ENCODE data around the gene SV2C.
"Not testable (repeated sequence)": the region's sequence is repeated elsewhere in the genome, so short reads cannot be mapped to it uniquely, and the experiment has no call there.

Gene SV2C

GRCh38 chr5:76351176-76351575 is 268.0 kb downstream of the SV2C start:
- DNase-seq: no peak

- DNase-seq: no peak
Measured at GRCh38 chr5:76351577-76351976, 268.4 kb downstream of the SV2C start.

- no peak for DNase-seq
Measured at GRCh38 chr5:76356887-76357286, 273.7 kb downstream of the SV2C start.

GRCh38 chr5:76363352-76364225 is 280.4 kb downstream of the SV2C start:
- DNase-seq: no peak

- DNase-seq: no peak
Measured at GRCh38 chr5:76364226-76364589, 281.0 kb downstream of the SV2C start.

- DNase-seq: no peak
Measured at GRCh38 chr5:76365561-76365960, 282.4 kb downstream of the SV2C start.

- no peak for DNase-seq
Measured at GRCh38 chr5:76366596-76366995, 283.4 kb downstream of the SV2C start.

- no peak for DNase-seq
Measured at GRCh38 chr5:76367623-76368371, 284.6 kb downstream of the SV2C start.

GRCh38 chr5:76368941-76369340 is 285.8 kb downstream of the SV2C start:
- no peak for DNase-seq

- not testable (repeated sequence) for DNase-seq
Measured at GRCh38 chr5:76369668-76370067, 286.5 kb downstream of the SV2C start.

GRCh38 chr5:76371960-76372322 is 288.8 kb downstream of the SV2C start:
- DNase-seq: no peak

- DNase-seq: no peak
Measured at GRCh38 chr5:76372323-76373054, 289.3 kb downstream of the SV2C start.

- no peak for DNase-seq
Measured at GRCh38 chr5:76376148-76376865, 293.1 kb downstream of the SV2C start.

- DNase-seq: no peak
Measured at GRCh38 chr5:76376866-76377230, 293.7 kb downstream of the SV2C start.

GRCh38 chr5:76378355-76378754 is 295.2 kb downstream of the SV2C start:
- DNase-seq: no peak

GRCh38 chr5:76379316-76379715 is 296.1 kb downstream of the SV2C start:
- DNase-seq: no peak

- DNase-seq: no peak
Measured at GRCh38 chr5:76379855-76380254, 296.7 kb downstream of the SV2C start.

GRCh38 chr5:76380346-76381066 is 297.3 kb downstream of the SV2C start:
- no peak for DNase-seq

- no peak for DNase-seq
Measured at GRCh38 chr5:76383126-76383832, 300.1 kb downstream of the SV2C start.

- DNase-seq: no peak
Measured at GRCh38 chr5:76384189-76384588, 301.0 kb downstream of the SV2C start.

- DNase-seq: peak; percentile 31
Measured at GRCh38 chr5:76384705-76385104, 301.5 kb downstream of the SV2C start.

- DNase-seq: no peak
Measured at GRCh38 chr5:76385540-76385939, 302.4 kb downstream of the SV2C start.

Data from central memory CD4-positive, alpha-beta T cell (primary cell).